NCI-H2196 (cell line): ENCODE measurements around the gene APMAP.

Source experiments
- DNase-seq: peaks from one replicate; lab custom pipeline; 2025; ENCODE audit not compliant: unreplicated experiment; lab: John Stamatoyannopoulos, UW

Gene APMAP

DNA sequence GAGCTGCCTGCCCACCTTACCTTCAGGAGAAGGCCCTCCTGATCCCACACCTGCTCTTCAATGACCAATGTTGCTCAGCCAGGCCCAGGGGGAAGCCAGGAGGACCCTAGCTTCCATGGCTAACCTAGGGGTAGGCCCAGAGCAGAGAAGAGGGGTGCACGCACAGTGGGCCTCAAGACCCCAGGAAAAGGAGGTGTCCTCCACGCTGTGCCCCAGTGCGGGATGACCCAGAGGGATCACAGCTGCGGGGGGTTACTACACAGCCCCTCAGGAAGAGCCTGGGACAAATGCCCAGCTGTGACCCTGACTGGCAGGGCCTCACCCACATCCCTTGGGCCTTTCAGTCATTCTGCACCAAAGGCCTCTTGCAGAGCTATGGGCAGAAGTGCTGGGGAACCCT lies 31.6 kb upstream of the APMAP start:
- no peak for DNase-seq

DNA sequence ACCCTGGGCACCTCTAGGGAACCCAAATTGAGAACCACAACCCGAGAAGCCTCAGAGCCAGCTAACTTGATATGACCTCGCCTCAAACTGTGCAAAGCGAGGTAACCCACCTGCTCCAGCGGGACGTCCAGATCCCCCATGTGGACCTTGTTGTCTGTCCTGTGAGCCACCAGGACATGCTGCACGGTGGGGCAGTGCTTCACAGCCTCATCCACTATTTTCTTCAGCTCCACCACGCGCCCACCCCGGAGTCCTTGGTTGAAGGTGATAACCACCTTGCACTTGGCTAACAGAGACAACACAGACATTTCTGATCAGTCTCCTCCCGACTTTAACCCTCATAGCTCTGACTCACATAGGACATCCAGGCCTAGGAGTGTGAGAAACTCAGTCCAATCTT lies 30.8 kb upstream of the APMAP start:
- DNase-seq: no peak

DNA sequence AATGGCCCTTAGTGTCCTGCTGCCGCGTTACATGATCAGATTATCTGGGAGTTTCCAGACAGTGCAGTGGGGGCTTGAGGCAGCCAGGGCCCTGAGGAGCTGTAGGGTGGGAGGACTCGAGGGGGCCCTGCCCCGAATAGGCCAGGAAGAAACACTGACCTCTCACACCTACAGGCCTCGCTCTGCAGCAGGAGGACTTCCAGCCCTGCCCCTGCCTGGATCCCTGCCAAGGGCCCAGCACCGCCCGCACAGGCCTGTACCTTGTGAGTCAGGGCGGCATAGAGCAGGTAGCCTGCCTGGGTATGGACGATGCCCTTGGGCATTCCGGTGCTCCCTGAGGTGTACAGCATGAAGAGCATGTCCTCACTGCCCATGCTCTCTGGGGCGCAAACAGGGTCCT lies 30.1 kb upstream of the APMAP start:
- no peak for DNase-seq

DNA sequence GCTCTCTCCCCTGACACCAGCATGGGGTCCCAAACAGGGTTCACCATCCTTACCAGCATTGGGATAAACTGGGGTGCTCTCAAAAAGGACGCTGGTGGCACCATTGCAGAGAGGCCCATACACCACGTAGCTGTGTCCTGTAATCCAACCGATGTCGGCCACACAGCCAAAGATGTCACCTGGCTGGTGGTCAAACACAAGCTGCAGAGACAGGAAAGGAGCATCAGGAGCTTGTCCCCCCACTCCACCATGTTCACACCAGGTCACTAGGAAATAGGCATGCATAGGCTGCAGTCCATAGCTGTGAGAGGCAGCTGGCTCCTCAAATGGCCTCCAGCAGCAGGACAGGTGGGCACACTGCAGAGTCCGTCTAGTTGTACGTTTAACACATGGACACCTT lies 28.8 kb upstream of the APMAP start:
- DNase-seq: no peak

DNA sequence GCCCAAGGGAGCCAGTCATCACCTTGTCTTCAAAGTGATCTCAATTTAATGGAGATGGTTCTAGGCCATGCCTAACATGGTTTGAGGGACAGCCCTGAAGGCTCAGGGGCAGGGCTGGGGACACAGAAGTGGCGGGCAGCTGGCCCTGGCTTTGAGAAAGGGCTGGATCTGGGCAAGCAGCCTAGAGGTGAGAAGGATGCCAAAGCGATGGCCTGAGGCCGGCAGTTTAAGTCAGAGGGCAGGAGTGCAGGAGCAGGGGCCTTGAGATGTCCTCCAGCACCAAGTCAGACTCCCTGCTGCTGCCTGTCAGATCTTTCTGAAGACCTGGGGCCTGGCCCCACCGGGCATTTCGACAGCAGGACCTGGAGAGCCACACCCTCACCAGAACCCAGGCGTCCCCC lies 28.4 kb upstream of the APMAP start:
- no peak for DNase-seq

DNA sequence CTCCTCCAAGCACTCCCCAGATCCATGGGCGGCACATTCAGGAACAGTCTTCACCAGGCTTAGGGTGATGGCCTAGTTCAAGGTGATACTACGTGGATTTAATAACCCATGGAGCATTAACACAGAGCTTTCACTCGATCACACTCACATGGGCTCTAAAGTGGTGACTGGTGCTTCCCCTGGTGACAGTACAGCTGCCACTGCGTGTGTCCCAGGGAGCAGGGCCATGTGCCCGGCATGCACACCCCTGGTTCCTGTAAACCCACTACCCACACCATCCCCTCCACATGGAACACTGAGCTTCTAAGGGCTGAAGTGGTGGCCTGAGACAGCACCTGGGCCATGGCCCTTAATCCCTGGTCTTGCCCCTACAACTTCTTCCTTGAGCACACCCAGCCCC lies 27.8 kb upstream of the APMAP start:
- DNase-seq: no peak

DNA sequence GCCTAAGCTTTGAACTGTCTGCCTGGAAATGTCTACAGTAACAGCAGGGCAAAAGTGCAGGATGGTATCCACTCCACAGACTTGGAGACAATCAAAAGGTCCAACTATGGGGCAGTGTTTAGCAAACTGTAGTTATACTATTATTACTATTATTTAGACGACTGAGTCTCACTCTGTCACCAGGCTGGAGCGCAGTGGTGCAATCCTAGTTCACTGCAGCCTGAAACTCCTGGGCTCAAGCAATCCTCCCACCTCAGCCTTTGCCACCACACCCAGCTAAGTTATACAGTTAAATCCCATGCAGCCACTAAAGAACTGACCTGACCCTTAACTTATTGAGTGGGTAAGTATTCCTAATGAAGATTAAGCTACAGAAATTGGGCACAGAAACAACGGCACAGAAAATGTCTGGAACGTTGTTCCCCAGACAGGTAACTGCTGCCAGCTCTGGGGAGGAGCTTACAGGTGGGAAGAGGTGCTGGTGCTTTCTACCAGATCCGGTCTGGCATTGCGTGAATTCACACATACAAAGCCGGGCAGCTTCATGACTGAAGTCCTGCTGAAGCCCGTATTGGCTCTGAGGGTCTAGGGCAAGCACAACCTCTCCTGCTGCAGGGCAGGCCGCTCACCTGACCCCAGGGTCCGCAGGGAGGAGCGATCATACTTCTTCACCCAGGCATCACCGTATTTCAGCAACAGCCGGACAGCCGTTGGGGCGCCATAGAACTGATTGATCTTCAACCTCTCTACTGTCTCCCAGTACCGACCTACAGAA lies 27.0 kb upstream of the APMAP start:
- no peak for DNase-seq

DNA sequence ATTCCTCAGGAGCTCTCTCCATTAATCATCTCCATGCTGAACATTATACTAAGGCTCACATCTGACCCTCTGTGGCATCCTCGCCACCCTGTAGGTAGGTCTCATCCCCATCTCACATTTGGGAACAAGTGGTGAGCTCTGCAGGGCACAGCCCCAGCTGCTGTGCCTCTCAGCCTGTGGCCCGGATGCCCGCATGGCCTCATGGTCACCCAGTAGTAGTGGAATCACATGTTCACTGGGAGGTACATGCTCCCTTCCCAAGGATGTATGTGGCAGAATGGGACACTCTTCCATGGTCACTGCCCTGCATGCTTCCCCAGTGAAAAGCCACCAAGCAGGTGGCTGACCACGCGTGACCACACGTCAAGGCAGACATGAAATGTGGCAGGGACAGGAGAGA lies 26.3 kb upstream of the APMAP start:
- no peak for DNase-seq

DNA sequence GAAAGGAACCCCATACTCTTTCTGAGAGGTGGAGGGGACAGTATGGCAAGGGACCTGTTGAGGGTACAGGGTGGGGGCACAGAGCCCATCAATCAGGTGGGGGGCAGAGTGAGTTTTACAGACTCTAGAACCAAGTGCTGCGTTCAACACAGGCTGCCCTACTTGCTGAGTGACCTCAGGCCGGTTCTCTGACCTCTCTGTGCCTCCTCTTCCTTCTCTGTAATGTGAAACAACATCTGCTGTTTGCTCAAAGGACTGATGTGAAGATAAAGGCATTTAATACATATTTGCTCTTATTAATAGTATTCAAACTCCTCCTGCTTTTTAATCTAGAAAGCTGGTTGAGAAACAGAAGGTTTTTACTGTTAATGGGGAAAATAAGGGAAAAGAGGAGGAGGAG lies 25.9 kb upstream of the APMAP start:
- DNase-seq: no peak

DNA sequence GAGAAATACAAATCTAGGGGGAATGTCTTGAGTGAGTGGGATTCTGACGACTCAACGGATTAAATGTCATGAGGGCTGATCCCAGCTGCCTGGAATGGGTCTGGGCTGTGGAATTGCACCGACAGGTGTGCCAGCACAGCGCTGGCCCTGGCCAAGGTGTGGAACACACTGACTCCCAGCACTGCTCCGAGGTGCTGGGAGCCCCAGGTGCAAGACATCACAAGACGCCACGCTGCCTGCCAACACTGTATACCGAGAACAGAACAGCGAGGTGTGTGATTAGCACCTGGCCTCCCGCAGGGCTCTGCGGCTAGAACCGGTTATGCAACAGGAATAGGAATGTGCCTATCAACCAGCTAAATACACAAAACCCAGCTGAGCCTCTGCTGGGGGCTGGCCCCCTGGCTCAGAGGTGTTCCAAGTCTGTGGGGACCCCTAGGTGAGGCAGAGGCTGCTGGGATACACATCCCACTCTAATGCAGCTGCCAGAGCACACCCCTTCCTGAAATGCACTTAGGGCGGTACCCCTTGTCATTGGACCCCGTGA lies 24.8 kb upstream of the APMAP start:
- peak; percentile 88 for DNase-seq

DNA sequence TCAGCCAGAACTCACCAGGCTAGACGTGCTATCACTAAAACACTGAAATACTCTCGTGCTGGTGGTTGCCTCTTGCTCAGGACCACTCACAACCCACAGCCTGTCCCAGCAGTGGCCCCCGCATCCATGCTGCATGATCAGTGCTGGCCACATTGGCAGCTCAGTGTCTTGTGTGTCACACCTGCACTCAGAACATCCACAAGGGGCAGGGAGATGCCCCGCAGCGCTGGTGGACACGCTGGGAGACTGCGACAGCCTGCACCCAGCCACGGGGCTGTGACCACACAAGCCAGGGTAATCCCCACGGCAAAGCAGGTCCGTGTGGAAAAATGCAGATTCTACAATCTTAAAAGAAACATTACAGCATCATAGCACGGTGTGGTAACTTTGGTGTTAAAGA lies 23.9 kb upstream of the APMAP start:
- no peak for DNase-seq

DNA sequence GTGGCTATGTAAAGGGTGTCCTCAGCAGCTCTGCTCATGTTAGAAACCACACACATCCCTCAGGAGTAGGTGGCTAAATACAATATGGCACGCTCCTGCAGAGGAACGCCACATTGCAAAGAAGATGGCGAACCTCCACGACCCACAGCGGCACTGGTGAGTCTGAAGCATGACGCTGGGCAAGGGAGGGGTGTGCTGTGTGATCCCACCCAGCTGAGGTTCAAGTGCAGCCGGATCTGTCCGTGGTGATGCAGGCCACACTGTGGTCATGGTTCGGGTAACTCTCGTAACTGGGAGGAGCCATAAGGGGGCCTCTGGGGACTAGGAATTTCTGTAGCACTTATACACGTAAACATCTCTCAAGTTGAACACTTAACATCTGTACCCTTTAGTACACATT lies 23.4 kb upstream of the APMAP start:
- no peak for DNase-seq

DNA sequence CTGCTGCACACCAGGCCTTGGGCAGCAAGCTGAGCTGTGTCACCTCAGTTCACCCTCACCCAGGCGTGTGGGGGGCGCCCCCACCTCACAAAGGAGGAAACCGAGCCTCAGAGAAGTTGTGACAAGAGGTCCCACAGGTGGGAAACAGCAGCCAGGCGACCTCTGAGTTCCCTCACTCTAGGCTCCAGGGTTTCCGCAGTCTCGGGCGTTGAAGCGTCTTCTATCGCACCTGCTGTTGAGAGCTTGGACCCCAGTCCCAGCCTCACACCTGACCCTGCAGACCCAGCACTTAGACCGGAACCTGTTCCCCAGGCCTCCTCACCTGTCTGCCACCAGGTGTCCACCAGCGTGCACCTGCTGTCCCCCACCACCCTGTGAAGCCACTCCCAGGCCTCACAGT lies 22.3 kb upstream of the APMAP start:
- DNase-seq: no peak

DNA sequence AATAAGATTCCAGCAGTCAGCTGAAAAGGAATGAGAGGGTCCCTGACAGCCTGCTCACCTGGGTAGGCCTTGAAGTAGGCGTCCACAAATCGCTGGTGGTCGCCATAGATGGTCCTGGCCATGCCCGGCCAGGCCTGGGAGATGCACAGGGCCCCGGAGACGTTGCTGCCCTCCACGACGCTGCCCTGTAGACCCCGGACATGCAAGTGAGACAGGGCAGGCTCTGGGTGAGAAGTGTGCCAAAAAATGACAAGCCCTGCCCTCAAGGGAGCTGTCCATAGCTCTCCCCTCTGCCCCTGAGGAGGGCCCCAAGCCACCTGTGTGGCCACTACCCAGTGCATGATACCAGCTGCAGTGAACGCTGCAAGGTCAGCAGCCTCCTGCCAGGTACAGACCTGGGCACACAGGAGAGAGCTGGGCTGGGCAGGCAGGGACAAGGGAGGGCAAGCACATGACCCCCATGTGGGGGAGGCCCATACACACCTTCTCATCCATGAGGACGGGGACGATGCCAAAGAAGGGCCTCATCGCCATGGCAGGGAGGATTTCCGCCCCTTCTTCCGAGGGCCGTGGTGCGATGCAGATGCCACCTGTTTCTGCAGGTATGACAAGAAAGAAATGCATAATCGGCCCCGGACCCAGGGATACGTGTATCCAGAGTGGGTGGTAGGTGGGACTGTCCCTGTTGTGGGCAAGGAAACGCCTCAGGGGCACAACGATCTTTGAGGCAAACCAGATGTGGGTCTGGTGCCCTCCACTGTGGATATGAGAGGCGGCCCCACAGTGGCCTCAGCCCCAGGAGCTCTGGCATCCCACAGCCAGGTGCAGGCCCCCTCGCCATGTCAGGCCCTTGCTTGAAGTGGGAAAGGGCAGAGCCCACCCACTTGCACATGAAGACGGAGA lies 21.2 kb upstream of the APMAP start:
- DNase-seq: no peak

DNA sequence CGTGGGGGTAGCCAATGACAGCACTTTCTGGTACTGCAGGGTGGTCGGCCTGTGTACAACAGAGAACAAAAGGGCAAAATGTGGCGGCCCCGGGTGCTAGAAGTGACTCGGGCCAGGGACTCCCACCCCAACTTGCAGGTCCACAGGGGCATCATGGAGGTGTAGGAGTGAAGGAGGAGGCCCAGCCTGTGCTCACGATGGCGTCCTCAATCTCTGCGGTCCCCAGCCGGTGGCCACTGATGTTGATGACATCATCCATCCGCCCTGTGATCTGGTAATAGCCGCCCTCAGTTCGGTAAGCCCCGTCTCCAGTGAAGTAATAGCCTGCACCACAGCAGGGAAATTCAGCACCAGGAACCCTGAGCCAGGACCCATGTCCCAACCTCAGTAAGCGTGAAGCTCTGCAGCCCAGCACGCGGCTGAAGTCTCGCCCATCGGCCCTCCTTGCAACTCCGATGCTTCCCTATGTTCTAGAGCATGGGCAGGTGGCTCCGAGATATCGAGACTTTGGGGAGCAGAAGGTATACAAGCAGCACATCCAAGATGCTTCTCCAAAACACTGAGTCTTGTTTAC lies 20.2 kb upstream of the APMAP start:
- DNase-seq: no peak

DNA sequence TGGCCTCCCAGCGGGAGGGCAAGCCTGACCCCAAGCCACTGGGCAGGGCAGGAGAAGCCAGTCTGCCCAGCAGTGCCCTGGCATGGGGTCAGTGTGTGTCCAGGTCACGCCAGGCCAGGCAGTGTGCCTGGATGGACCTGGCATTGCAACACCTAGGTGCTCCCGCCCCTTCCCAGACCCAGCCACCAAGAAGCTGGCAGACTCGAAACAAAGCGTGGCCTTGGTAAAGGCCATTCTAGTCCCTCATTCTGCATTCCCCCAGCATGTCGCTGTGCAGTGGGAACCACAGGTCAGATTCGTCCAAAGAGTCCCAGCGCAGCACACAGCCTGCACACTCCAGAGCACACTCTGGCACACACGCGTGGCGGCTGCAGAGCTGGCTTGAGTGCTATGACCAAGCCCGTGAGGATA lies 19.3 kb upstream of the APMAP start:
- DNase-seq: no peak

DNA sequence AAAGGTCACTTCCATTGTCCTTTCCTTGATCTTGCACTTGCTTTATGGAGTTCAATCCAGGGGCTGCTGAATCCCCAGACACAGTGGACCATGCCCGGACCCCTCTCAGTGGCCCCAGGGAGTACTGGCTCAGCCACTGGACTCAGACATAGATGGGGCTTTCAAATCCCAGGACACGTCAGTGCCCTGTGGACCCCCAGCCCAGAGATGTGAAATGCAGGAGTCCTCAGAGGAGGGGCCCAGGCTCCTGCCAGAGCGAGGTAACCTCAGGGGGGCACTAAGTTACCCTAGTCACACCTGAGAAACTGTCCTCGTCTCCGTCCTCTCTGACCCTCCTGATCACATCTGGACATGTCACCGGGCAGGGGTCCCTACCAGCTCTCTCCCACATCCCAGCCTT lies 18.7 kb upstream of the APMAP start:
- DNase-seq: no peak

DNA sequence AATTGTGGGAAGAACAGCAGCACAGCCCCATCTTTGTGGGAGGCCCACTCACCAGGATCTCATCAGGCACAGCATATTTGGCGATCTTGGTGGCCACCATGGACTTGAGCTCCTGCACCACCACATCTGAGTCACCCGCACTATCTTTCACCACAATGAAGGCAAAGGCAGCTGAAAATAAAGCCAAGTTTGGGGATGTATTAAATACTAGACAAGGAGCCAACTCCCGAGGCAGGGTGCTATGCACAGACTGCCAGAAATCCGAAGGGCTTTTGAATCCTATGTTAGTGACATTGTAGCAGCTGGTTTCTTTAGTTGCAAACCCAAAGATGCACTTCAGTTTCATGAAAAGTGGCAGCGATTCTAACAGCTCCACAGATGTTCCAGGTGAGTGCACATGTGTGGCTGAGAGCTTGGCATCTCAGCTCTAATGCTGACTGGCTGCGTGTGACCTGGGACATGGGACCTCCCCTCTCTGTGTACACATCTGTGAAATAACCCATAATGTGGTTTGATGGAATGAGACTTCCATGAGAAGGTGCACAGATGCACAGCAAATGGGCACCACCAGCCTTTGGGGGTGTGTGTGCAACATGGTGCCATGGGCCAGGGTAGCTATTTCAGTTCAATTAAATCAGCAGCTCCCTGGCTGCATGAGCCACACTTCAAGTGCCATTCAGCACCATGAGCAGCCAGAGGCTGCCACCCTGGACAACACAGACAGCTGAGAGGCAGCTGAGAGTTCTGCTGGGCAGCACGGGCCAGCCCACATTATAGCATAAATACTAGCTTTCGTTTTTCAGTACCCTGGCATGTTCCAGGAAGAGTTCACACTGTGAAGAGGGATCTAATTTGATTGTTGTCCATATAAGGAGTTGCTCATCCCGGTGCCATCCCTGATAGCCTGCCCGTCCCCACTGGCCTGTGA lies 16.9 kb upstream of the APMAP start:
- DNase-seq: peak; percentile 64

DNA sequence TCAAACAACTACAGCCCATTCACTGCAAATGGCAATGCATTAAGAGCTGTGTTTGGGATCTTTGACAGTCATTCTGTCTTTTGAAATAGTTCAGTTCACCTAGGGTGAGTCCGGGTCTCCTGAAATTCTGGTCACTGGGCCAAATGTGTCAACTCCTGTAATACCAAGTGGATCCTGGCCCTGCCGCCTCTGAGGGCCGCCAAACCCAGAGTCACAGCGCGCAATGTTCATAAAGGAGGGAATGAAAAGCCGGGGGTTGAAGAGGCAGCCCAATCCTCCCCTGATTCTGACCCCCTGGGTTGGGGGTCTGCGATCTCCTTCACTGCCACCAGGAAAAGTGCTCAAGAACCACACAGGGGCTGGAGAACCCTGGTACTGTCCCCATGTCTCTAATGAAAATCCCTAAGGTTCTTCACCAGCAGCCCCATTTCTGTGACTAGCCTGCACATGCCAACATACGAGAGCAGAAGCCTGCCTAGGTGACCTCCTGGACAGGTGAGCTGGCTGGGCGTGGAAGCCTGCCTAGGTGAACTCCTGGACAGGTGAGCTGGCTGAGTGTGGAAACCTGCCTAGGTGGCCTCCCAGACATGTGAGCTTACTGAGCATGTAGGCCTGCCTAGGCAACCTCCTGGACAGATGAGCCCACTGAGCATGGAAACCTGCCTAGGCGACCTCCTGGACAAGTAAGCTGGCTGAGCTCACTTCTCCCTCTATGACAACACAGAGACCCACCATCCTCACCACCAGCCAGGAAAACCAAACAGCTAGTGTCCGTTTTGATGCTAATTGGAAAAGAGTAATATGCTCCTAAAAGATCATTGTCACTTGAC lies 16.1 kb upstream of the APMAP start:
- no peak for DNase-seq
